ENCODE measurements around the gene STK4.

The STK4 gene

GRCh38 chr20:44959082-44959637, 7.2 kb upstream of the STK4 start:
- no peak for DNase-seq (ENCODE audit: low read depth)
- TF ChIP-seq, protein P1, sequence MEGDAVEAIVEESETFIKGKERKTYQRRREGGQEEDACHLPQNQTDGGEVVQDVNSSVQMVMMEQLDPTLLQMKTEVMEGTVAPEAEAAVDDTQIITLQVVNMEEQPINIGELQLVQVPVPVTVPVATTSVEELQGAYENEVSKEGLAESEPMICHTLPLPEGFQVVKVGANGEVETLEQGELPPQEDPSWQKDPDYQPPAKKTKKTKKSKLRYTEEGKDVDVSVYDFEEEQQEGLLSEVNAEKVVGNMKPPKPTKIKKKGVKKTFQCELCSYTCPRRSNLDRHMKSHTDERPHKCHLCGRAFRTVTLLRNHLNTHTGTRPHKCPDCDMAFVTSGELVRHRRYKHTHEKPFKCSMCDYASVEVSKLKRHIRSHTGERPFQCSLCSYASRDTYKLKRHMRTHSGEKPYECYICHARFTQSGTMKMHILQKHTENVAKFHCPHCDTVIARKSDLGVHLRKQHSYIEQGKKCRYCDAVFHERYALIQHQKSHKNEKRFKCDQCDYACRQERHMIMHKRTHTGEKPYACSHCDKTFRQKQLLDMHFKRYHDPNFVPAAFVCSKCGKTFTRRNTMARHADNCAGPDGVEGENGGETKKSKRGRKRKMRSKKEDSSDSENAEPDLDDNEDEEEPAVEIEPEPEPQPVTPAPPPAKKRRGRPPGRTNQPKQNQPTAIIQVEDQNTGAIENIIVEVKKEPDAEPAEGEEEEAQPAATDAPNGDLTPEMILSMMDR (IDR thresholded peaks at IDR 0.05; ENCODE audit: control insufficient read depth, extremely low read depth, insufficient read depth): no peak
- peak overlapping the region; percentile 79 for H3K4me3 ChIP-seq (ENCODE audit: low read depth, low read length)

DNA sequence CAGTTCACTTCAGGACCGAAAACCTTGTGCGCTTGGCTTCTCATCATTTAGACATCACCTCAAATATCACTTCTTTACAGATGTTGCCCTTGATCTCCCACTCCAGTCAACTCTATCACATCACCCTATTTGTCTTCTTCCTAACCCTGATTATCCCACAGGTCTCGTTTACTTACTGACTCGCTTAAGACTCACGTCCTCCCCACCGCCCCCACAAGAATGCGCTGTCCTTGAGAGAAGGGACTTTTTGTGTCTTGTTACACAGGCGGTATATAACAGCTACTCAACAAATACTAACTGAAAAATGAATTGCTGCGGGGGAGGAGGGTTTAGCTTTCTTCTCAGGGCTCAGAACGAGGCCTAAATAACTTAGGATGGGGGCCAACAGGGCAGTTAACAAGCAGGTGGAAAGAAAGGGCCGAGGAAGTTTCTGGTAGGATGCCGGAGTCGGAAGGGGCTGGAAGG, 6.6 kb upstream of the STK4 start:
- no peak for DNase-seq (ENCODE audit: low read depth)

DNA sequence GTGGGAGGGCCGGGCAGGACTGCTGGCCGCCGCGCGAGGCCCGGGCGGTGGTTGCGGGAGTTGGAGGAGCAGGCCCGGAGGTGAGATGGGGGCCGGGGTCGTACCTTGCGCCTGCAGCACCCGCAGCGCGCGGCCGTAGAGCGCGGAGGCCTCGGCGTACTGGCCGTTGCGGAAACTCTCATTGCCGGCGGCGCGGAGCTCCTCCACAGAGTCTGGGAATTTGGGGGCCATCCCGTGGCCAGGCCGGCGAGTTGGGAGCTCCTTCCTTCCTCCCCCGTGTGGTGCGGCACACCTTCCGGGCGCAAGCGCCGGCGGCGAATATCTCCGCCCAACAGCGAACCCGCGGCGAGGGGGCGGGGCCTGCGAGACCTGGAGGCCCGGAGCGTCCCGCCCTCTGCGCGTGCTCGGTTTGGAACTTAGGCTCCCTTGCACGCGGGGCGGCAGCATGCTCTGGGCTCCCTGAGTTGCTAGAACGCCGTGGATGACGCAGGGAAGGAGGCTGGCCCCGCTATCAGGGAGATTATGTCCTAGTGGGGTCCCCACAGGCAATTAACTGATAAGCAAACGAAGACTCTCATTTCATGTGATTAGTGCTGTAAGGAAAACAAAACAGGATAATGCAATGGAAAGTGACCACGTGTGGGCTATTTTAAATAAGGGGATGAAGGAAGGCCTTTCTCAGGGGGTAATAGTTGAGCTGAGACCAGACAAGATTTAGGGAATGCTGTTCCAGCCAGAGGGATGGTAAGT, 6.0 kb upstream of the STK4 start, which contains the start of gene TOMM34:
TSS of gene TOMM34 (minus strand) at position 295 of the 750 bp plus-strand sequence. CDS start at position 231, 64 bp downstream.
- DNase-seq (ENCODE audit: low read depth): peak; percentile 65
- H3K4me3 ChIP-seq (ENCODE audit: low read depth, low read length): peak within 1 kb of the TSS; percentile 79
- TF ChIP-seq, protein P1 (IDR thresholded peaks at IDR 0.05; ENCODE audit: control insufficient read depth, extremely low read depth, insufficient read depth): no peak

More for the DNA sequence above, 6.6 kb upstream of the STK4 start:
- TF ChIP-seq, protein P1 (IDR thresholded peaks at IDR 0.05; ENCODE audit: control insufficient read depth, extremely low read depth, insufficient read depth): no peak
- peak overlapping the region; percentile 79 for H3K4me3 ChIP-seq (ENCODE audit: low read depth, low read length)

- DNase-seq (ENCODE audit: low read depth): no peak
- H3K4me3 ChIP-seq (ENCODE audit: low read depth, low read length): no peak overlapping the region
- TF ChIP-seq, protein P1 (IDR thresholded peaks at IDR 0.05; ENCODE audit: control insufficient read depth, extremely low read depth, insufficient read depth): no peak
Measured at GRCh38 chr20:44961011-44961869, 5.1 kb upstream of the STK4 start.

- TF ChIP-seq, protein P1 (IDR thresholded peaks at IDR 0.05; ENCODE audit: control insufficient read depth, extremely low read depth, insufficient read depth): no peak
- DNase-seq (ENCODE audit: low read depth): no peak
- H3K4me3 ChIP-seq (ENCODE audit: low read depth, low read length): no peak overlapping the region
Measured at GRCh38 chr20:44961870-44962267, 4.4 kb upstream of the STK4 start.

GRCh38 chr20:44962483-44962882, 3.8 kb upstream of the STK4 start:
- no peak for DNase-seq (ENCODE audit: low read depth)
- TF ChIP-seq, protein P1 (IDR thresholded peaks at IDR 0.05; ENCODE audit: control insufficient read depth, extremely low read depth, insufficient read depth): no peak
- H3K4me3 ChIP-seq (ENCODE audit: low read depth, low read length): no peak overlapping the region

Measured in LNCaP clone FGC (cell line).